Right renal cortex interstitium (tissue), 3 donors: ENCODE results near the gene ARHGAP6. TPM values are rescaled to one million over a fixed set of nuclear protein-coding genes. Genes with fewer than 3 reads are reported as not detected.
"Not testable (repeated sequence)": the region's sequence is repeated elsewhere in the genome, so short reads cannot be mapped to it uniquely, and the experiment has no call there.

ENCODE experiments used
- DNase-seq, 3 donors: peaks; one replicate each; pipeline ENCODE4 v3.0.0-alpha.2; 2013; ENCODE audit warnings: low read depth in 3 of 3, low spot score in 2 of 3
- polyA plus RNA-seq, 3 donors: library from polyadenylated mRNA; unstranded; fragments of 120-200 nt; gene quantifications; one replicate each; pipeline ENCODE4 v1.2.1, GENCODE V29; 2013; ENCODE audit not compliant: insufficient read length in 3 of 3

The ARHGAP6 gene
- polyA plus RNA-seq, 3 donors, result 13.7 to 15.4 (median 13.9) TPM

GRCh38 chrX:11647138-11647537 lies 18.6 kb downstream of the ARHGAP6 start:
- no peak for DNase-seq

GRCh38 chrX:11641349-11642065 lies 24.2 kb downstream of the ARHGAP6 start:
- DNase-seq, result no peak

GRCh38 chrX:11640089-11640488 lies 25.6 kb downstream of the ARHGAP6 start:
- DNase-seq, result no peak

- no peak for DNase-seq
Observed at GRCh38 chrX:11632732-11633131, 33.0 kb downstream of the ARHGAP6 start.

GRCh38 chrX:11629593-11630211 lies 36.0 kb downstream of the ARHGAP6 start:
- no peak for DNase-seq

GRCh38 chrX:11628399-11628798 lies 37.3 kb downstream of the ARHGAP6 start:
- DNase-seq, result no peak

GRCh38 chrX:11626351-11626750 lies 39.4 kb downstream of the ARHGAP6 start:
- DNase-seq, result no peak

- no peak for DNase-seq
Observed at GRCh38 chrX:11619441-11619840, 46.3 kb downstream of the ARHGAP6 start.

GRCh38 chrX:11614253-11614652 lies 51.5 kb downstream of the ARHGAP6 start:
- DNase-seq, result not testable (repeated sequence)

GRCh38 chrX:11611965-11612364 lies 53.8 kb downstream of the ARHGAP6 start:
- no peak for DNase-seq

- DNase-seq, result no peak
Observed at GRCh38 chrX:11611161-11611560, 54.6 kb downstream of the ARHGAP6 start.

GRCh38 chrX:11609109-11609508 lies 56.6 kb downstream of the ARHGAP6 start:
- DNase-seq, result no peak

GRCh38 chrX:11606408-11606807 lies 59.3 kb downstream of the ARHGAP6 start:
- no peak for DNase-seq

- DNase-seq, result no peak
Observed at GRCh38 chrX:11600578-11600977, 65.1 kb downstream of the ARHGAP6 start.

- no peak for DNase-seq
Observed at GRCh38 chrX:11597479-11597878, 68.2 kb downstream of the ARHGAP6 start.

- DNase-seq, result no peak
Observed at GRCh38 chrX:11591723-11592346, 73.9 kb downstream of the ARHGAP6 start.

GRCh38 chrX:11589641-11590040 lies 76.1 kb downstream of the ARHGAP6 start:
- peak in 1 of 3 donors; percentile 18 for DNase-seq

GRCh38 chrX:11588097-11588496 lies 77.6 kb downstream of the ARHGAP6 start:
- no peak for DNase-seq

- no peak for DNase-seq
Observed at GRCh38 chrX:11585174-11585573, 80.5 kb downstream of the ARHGAP6 start.

- no peak for DNase-seq
Observed at GRCh38 chrX:11580789-11581188, 84.9 kb downstream of the ARHGAP6 start.

- no peak for DNase-seq
Observed at GRCh38 chrX:11579636-11580600, 85.8 kb downstream of the ARHGAP6 start.
